Activated gamma-delta T cell treated with anti-CD3 and anti-CD28 coated beads, Interleukin-2, amount 50 U/mL, for 16 hours (primary cell): ENCODE results near the gene BCL2L13.
"Not testable (repeated sequence)": the region's sequence is repeated elsewhere in the genome, so short reads cannot be mapped to it uniquely, and the experiment has no call there.

ENCODE experiments used
- DNase-seq: peaks from one replicate; pipeline ENCODE4 v3.0.0-alpha.2; 2020; ENCODE audit warnings: low read depth

The BCL2L13 gene

DNA sequence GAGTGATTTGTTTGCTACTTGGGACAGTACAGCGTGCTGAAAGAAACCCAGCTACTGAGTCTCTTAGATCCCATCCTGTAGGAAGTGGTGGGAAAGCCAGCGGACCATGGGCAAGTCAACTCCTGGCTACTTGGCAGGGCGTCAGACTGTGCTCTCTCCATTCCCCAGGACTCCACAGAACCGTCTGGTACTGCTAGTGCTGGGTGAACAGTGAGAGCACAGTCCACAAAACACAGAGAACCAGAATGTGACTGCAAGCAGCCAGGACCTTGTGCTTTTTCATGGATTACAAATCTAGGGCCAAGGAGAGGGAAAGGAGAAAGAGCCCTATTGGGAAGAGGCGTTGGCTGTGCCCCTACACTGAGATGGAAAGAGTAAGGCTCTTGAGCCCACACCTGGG lies 125.5 kb downstream of the BCL2L13 start:
- no peak for DNase-seq

DNA sequence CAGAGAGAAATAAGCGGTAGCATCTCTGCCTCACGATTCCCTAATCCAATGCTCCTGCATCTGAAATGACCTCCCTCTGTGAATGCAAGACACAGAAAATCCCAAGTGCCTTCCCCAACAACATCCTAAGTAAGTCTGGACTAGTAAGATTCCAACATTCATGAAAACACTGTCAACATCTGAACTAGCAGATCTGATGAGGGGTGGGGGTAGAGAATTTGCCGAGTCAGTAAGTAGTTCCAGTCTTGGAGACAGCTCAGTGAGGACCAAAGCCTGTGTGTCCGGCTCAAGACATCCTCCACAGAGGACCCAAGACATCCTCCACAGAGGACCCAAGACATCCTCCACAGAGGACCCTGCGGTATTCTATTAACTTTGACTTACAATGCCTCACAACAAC lies 126.3 kb downstream of the BCL2L13 start:
- not testable (repeated sequence) for DNase-seq

DNA sequence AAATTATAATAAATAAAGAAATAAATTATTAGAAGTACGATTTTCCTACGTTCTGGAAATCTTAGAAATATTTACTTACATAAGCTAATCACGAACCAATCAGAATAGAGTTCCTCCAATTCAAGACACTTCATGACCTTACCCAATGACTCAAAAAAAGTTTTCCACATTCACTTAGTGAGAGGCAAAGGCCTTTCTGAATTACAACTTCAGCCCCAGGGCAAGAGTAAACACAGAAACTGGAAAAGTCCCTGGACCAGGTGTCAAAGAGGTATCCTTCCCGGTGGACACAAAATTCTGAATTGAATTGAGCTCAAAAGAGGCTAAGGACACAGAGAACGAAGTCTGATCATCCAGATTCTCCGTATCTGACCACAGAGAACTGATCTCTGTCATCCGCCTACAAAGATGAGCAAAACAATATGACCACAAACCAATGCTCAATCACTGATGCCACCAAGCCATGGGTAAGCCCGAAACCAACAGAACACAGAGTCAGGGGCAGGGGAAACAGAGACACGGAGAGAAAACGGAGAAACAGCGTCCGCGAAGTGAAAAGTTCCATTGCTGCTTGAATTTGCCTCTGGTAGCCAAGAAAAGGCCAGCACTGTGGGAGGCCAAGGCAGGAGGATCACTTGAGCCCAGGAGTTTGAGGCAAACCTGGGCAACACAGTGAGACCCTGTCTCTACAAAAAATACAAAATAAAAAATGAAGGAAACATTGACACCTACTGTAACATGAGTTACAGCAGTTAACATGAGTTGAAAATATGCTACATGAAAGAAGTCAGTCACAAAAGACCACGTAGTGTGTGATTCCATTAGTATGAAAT lies 128.9 kb downstream of the BCL2L13 start:
- peak; percentile 33 for DNase-seq

DNA sequence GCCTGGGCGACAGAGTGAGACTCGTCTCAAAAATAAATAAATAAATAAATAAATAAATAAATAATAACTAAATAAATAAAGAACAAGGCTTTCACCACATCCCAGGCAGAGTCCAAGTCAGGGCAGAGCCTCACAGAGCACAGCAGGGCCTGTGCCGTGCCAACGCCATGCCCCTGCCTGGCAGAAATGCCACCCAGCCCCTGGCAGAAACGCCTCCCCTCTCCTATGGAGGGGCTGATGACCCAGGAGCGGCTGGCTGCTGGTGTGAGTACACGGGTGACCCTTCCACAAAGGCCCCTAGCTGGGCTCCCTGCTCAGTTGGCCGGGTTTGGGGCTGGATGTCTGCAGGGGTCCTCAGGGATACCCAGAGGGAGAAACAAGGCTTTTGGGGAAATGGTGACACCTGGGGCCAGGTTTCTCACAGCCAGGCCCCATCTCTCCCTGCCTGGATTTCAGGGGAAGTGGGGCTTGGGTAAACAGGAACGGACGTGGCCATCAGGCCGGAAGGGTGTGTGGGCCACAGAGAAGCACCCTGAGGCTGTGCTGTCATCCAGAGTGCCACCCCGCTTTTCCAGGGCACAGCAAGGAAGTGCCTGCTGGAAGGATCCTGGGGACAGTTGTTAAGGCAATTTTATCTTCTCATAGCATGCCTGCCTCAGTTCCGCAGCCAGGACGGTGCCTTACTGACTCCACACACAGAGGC lies 130.6 kb downstream of the BCL2L13 start:
- no peak for DNase-seq

DNA sequence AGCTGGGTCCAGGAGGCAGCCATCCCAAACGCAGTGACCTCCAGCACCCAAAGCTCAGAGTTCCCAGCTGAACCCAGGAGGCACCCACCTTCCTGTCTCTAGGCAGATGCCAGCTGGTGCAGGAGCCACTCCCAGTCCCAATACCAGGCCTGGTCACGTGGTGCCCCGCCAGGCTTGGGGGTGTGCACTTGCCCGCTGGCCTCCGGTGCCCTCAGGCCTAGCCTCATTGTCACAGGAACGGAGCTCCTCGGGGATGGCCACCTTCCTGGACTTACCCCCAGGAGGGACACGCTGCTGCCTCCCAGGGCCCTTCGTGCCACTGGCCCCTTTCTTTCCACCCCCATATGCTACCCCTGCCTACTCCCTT lies 131.1 kb downstream of the BCL2L13 start:
- no peak for DNase-seq

DNA sequence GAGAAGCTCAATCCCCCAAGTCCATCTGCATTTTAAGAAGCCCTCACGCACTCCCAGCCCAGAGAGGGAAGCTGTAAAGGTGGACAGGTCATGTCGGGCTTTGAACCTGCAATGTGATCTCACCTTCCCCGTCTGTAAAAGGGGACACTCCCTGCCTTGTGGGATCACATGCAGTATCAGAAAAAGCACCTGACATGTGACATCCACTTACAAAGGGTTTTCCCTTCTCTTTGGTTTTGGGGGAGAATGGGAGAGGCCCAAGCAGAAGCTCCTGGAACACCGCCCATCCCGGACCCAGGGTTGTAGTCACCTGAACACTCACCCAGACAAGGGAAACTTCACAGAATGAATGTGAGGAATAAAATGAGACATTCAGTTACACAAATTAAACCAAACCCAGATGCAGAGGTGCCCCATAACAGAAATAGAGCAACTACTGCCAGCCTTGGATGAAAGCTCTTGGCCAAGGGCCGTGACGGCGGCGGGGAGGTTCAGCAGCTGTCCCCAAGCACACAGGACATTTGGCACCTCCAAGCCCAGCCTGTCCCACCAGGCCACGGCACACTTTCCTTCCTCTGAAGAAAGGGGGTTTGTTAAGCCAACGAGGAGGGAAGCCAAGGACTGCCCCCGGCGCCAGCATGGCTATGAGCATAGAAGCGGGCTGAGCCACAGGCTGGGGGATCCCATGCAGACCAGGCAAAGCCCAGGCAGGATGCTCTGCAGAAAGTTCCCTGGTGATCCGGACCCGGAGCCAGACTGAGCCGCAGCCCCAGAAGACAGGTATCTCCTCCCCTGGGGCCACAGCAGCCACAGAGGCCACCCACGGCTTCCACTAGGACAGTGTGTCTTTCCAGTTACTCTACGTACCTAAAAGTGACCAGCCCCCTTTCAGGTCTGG lies 131.9 kb downstream of the BCL2L13 start:
- DNase-seq, result no peak

DNA sequence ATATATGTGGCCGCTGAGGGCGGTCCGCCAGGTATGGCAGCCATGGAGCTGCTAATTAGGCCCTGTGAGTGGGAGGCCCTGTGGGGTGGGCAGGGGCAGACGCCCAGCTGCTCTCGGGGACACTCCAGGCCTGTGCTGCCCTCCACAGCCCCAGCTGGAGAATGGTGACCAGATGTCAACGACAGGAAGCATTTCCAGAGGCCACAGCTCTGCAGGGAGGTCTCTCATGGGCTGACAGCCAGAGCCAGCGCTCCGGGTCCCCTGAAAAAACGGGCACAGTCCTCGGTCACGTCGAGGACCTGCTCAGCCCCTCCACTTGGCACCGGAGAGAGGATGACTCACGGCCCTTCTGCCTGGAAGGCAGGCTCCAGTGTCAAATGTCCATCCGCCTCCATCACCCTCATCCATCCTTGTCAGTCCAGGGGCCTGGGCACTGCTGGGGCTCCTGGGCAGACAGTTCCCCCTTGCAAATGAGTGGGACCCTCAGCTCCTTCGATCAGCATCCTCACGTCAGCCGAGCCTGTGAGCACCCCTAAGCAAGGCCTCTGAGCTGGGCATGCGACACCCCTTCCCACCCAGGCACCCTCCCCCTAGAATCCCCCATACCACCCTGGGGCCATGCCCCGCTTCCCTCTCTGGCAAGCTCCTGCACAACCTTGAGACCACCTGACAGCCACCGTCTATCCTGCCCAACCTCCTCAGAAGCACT lies 133.8 kb downstream of the BCL2L13 start:
- no peak for DNase-seq

DNA sequence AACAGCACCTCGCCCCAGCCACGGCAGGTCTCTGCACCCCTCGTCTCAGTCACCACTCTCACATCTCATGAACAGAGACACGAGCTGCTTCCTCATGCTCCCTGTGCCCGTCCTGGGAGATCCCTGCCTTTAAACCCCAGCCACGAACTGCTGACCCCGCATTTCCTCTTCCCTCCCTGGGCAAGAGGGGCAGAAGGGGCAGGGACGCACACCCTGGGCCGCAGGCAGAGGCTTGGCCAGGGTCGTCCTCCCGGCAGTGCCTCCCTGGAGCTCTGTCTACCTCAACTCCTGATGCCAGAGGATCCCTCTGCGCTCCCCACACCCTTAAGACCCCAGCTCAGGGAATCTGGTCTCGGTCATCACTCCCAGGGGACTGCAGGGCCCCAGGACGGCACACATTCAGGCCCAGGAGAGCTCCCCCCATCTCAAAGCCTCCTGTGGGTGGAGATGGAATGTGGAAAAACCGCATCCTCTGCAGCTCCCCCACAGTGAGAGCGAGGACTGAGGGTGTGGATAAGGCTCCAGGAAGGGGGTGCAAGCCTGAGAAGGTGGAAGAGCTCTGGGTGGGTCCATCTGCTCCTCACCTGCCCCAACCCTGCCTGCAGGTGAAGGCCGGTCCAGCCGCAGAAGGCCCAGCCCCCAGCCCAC lies 134.5 kb downstream of the BCL2L13 start:
- DNase-seq, result no peak

DNA sequence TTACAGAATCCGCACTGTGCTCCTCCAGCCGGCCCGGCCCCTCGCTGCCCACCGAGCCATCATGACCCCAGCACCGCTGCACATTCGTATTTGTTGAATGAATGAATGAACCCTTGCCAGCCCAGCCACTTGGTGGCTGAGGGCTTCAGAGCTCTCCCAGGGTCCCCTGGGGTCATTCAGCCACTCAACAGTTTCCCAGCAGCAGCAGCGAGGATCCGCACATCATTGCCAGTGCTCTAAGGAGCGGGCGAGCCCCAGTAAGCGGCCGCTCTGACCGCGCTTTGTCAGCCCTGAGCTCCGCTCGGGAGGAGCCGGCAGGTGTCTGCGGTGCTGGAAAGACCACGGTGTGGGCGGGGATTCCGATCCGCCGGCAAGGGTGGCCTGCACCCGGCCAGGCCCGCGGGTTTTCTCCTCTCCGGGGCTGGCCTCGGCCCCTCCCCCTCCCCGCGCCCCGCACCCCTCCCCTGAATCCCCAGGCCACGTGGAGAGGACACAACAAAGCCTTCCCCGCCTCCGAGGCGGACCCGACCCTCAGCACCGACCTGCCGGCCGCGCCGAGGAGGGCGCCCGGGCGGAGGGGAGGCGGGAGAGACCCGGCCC lies 135.1 kb downstream of the BCL2L13 start:
- peak; percentile 54 for DNase-seq

DNA sequence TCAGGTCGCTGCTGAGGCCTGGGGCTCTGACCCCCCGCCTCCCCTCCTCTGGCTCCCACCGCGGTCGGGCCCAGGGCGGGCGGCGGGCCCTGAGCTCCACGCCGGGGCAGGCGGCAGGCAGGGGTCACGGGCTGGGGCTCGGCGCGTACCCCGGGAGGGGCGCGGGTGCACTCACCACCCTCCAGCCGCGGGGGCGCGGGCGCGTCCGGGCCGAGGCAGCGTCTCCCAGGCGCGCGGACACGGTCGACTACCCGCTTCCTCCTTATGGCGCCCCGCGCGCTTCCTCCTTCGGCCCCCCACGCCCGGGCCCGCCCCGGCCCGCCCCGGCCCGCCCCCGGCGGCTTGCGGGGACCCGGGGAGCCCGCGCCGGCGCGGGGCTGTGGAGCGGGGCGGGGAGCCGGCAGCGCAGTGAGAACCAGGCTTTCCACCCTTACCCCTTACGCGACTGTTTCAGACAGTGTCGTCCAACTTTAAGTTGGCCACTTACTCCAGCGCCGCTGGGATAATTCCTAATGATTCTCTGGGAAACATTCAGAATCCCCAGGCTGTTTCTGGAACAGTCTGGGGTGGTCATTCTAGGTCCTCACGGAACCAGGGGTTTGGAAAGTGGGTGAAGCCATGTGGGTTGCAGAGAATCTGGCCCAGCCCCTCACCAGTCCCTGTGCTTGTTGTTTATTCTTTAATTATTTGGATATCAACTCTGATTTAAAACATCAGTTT lies 135.8 kb downstream of the BCL2L13 start, which contains the start of gene BID:
BID (minus strand) TSS at position 264 of the 720 bp plus-strand sequence. CDS start 24,353 bp downstream, outside the sequence.
- no peak for DNase-seq

DNA sequence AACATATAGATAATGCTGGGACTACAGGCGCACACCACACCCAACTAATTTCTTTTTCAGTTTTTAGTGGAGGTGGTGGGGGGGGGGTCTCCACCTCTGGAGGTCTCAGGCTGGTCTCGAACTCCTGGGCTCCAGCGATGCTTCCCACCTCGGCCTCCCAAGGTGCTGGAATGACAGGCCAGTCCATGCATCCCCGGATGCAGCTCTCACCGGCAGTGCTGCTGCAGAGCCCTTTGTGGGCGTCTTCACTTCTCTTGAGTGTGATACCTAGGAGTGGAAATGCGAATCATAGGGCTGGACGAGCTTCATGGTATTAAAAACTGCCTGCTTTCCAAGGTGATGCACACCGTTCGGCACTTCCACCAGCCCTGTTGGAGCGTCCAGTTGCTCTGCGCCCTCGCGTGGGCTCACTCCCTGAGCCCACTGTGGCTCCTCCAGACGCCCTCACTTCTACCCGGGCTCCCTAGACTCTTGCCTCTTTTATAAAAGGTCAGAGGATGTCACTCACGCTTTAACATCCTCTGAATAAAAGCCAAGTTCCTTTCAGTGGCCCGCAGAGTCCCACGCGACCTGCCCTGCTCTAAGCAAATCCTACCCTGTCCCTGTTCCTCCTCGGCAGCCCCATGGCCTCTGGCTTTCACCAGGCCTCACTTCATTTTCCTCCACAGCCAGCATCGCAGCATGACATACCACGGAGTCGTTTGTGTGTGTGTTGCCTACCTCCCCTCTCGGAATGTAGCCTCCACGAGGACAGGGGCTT lies 136.5 kb downstream of the BCL2L13 start:
- DNase-seq, result no peak

DNA sequence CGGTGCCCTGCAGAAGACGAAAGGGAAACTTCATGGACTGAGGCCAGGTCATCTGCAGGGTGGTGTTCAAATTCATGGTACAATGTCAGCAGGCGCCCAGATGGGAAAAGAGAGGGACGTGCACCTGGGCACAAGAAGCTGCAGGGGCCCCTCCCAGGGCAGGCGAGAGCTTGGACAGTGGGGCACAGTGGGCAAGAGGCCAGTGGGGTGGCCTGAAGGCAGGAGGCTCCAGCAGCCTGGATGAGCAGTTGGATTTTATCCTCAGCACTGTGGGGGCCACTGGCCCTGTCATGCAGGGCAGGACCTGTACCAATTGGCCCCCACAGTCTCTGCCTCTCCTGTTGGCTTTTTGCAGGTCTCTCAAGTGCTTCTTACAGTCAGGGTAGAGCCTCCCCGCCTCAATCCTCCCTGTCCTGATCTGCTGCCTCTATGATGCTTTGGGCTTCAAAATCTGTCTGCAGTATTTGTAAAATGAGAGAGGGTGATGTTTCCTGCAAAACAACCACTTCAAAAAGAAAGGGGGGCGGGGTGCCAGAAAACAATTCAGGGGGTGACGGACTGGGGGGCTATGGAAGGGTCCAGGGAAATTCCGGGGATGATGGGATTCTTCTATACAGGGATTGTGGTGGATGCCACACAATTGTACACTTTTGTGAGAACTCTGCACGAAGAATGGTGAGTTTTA lies 137.4 kb downstream of the BCL2L13 start:
- no peak for DNase-seq

DNA sequence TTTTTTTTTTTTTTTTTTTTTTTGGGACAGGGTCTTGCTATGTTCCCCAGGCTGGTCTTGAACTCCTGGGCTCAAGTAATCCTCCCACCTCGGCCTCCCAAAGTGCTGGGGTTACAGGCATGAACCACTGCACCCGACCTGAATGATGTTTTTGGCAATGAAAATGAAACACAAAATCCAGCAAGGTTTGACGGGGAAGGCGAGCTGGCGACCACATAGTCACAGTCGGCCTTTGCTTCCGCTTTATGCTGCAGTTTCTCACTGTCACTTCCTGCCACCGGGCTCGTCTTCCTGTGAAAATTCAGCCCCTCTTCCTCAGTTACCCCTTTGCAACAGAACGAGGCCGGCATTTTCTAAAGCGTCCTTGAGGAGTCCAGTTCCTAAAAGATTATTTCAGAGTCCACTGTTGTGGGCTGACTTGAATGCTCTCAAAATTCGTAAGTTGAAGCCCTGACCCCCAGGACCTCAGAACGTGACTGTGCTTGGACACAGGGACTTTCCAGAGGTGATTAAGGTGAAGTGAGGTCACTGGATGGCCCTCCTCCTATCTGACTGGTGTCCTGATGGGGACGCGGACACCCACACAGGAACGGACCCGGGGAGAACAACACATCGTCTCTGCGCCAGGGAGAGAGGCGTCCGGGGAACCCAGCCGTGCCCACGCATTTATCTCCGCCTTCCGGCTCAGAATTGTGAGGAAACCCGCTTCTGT lies 138.6 kb downstream of the BCL2L13 start:
- DNase-seq, result peak; percentile 62

DNA sequence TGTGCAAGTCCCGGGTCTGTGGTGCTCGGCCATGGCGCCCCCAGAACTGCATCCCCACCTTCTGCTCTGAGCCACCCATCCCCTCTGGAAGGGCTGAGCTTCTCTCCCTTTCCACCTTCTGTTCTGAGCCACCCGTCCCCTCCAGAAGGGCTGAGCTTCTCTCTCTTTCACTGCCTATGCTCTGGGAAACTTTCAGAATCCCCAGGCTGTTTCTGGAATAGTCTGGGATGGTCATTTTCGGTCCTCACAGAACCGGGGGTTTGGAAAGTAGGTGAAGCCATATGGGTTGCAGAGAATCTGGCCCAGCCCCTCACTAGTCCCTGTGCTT lies 139.1 kb downstream of the BCL2L13 start:
- no peak for DNase-seq

DNA sequence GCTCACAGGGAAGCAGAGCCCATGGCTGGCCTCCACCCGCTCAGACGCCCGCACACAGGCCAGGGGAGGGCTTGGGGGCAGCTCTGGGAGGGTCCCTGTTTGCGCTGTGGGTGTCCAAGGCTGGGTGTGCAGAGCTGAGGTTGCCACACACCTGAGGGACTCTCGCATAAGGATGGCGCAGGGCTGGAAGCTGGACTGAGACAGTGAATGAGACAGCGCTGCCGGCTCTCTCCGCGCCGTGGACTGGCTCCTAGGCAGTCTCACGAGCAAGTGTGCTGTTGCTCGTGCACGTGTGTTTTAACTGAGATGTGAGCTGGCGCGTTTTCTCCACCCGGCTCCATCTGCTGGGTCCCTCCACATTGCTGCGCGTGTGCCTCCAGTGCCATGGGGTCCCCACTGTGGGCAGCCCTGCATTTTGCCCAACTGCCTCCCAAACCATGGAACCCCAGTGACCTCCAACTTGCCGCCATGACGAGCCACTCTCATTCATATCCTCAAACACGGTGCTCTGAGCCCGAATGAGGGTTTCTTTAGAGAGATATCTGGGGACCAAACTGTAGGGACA lies 139.9 kb downstream of the BCL2L13 start:
- no peak for DNase-seq

DNA sequence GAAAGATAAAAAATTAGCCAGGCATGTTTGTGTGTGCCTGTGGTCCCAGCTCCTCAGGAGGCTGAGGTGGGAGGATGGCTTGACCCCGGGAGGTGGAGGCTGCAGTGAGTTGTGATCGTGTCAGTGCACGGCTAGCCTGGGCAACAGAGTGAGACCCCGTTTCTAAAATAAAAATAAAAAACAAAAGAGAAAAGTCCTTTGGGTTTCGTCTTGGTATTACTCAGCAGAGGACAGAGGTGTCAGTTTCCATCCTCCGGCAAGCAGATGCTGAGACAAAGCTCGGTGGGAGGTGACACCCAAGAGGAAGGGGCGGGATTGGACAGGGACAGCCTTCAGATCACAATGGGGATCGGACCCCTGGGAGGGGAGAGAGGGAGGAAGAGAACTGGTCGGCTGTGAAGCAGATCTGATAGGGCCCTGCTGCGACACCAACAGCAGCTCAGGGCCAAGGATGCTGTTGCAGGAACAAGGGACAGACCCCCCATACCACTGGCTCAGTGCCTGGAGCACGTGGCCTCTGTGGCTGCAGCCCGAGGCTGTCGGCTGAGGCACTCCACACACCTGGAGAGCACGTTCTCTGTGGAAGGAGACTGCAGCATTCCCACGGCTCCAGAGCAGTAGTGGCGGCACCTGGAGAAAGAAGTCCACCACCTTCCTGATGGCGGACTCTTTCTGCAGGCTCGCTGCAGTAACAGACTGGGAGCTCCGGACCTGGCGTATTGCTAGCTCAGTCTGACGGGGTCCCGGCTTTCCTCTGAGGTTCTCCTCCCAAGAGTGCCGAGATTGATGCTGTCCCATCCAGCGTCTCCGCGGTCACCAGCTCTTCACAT lies 140.9 kb downstream of the BCL2L13 start:
- no peak for DNase-seq

DNA sequence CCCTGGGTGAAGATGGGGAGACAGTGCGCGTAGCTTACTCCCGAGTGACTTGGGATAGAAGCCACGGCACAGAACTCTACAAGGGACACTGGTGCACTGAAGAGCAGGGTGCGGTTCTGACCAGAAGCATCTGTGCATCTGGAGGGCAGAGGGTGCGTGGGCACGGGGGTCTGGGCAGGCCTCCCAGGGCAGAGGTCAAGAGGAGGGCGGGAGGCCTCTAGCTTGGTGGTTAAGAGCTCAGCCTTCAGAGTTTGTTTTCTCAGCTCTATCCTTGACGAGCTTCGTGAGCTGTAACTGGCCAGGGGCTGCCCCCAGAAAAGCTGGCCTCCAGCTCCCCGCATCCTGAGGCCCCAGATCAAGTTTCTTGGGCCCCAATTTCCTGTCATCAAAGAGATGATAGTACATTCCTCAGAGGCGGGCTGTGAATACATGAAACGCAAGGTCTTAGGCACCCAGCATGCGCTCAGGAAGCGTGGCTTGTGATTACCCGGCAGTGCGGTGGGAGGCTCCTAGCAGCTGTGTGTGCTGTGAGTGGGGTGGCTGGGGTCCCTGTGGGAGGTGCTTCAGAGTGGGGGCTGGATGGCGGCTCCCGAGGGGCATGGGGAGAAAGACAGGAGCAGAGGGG lies 141.7 kb downstream of the BCL2L13 start:
- DNase-seq, result no peak
